ENCODE measurements around the gene CBFA2T2.
"Not testable (repeated sequence)": the region's sequence is repeated elsewhere in the genome, so short reads cannot be mapped to it uniquely, and the experiment has no call there.

The CBFA2T2 gene

DNA sequence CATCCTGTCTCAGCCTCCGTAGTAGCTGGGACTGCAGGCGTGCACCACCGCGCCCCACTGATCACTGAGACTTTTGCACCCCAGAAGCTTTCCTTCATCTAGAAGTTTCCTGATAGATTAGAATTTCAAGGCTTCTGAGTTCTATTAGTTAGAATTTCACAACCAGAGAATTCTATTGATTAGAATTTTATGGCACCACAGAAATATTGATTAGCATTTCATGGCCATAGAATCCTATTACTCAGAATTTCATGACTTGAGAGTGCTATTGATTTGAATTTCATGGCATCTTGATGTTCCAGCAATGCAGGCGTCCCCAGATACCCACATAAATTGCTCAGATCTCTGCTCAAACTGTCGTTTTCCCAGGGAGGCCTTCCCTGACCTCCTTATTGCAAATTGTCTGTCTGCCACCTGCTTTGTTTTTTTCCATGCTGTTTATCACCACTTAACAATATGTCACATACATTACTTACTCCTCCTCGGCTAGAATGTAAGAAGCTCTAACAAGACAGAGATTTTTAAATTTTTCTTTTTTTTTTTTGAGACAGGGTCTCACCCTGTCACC is 16.9 kb upstream of the CBFA2T2 start:
- no peak for DNase-seq

GRCh38 chr20:33474097-33474873 is 15.6 kb upstream of the CBFA2T2 start:
- DNase-seq = no peak

- DNase-seq = no peak
Observed at GRCh38 chr20:33474963-33475362, 14.9 kb upstream of the CBFA2T2 start.

DNA sequence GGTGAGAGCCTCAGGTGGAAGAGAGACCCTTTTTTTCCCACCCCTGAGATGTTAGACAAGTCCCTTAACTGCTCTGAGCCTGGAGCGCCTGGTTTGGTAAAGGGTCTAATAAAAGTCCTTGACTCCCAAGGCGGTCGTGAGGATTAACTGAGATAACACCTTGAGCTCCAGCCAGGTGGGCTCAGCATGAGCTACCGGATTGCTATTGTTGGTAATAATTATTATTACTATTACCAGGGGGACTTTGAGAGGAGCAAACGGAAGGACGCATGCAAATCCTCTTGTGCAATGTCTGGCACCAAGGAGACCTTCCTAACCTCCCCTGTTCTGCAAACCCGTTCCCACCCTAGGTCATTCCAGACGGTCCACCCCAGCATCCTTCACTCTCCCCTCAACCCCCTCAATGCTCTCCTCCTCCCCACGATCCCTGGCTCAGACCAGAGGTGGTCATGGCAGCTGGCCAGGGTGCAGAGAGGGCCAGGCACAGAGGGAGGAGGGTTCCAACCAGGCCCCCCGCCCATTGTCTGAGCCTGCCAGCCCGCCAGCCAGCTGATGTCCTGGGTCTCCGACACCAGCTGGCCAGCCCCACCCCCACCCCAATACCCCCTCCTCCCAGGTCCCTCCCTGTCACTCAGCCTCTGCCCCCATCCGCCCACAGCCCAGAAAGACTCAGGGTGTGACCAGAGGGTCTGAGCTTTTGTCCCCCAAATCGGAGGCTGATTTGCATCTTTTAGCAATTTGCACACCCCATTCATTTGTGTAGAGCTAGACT is 14.3 kb upstream of the CBFA2T2 start:
- DNase-seq = no peak

GRCh38 chr20:33477386-33478234 is 12.3 kb upstream of the CBFA2T2 start:
- DNase-seq = no peak

GRCh38 chr20:33480048-33480447 is 9.8 kb upstream of the CBFA2T2 start:
- DNase-seq = no peak

GRCh38 chr20:33481431-33481941 is 8.4 kb upstream of the CBFA2T2 start:
- no peak for DNase-seq

DNA sequence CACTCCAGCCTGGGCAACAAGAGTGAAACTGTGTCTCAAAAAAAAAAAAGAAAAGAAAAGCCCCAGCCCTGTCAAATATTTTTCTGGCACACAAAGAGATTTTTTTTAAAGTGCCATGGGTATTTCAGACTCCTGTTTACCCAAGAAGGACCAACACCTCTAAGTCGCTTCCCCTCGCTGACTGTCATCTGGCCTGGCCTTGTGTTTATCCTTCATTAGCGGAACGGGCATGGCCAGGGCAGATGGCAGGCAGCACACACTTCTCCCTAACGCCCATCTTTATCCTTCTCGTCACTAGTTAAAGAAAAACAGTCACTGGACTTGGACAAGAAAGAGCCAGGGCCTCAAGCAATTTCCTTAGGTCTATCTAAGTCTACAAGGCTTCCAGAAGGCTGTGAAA is 7.3 kb upstream of the CBFA2T2 start:
- no peak for DNase-seq

DNA sequence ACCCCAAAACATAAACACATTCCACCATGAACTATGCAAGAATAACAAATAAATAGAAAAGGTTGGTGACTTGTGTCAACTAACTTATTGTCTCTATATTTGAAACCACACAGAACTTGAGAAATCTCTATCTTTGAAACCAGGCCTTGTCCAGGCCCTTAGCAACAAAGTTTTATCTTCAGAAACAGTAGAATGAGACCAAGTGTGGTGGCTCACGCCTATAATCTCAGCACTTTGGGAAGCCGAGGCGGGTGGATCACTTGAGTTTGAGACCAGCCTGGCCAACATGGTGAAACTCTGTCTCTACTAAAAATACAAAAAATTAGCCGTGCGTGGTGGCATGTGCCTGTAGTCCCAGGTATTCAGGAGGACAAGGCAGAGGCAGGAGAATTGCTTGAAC is 6.7 kb upstream of the CBFA2T2 start:
- not testable (repeated sequence) for DNase-seq

- no peak for DNase-seq
Observed at GRCh38 chr20:33488201-33488600, 1.7 kb upstream of the CBFA2T2 start.

DNA sequence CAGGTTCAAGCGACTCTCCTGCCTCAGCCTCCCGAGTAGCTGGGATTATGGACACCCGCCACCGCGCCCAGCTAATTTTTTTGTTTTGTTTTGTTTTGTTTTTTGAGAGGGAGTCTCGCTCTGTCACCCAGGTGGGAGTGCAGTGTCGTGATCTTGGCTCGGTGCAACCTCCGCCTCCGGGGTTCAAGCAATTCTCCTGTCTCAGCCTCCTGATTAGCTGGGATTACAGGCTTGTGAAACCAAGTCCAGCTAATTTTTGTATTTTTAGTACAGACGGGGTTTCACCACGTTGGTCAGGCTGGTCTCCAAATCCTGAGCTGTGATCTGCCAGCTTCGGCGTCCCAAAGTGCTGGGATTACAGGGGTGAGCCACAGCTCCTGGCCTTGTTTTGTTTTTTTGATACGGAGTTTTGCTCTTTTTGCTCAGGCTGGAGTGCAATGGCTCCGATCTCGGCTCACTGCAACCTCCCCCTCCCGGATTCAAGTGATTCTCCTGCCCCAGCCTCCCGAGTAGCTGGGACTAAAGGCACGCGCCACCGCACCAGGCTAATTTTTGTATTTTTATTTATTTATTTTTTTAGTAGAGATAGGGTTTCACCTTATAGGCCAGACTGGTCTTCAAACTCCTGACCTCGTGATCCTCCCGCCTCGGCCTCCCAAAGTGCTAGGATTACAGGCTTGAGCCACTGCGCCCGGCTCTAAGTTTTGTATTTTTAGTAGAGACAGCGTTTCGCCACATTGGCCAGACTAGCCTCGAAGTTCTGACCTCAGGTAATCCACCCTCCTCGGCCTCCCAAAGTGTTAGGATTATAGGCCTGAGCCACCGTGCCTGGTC is 1.0 kb upstream of the CBFA2T2 start:
- DNase-seq = not testable (repeated sequence)

- peak; percentile 94 for DNase-seq
Observed at GRCh38 chr20:33489495-33490022, 337 bp upstream of the CBFA2T2 start.

GRCh38 chr20:33490934-33491656 is 1.2 kb downstream of the CBFA2T2 start:
- DNase-seq = no peak

DNA sequence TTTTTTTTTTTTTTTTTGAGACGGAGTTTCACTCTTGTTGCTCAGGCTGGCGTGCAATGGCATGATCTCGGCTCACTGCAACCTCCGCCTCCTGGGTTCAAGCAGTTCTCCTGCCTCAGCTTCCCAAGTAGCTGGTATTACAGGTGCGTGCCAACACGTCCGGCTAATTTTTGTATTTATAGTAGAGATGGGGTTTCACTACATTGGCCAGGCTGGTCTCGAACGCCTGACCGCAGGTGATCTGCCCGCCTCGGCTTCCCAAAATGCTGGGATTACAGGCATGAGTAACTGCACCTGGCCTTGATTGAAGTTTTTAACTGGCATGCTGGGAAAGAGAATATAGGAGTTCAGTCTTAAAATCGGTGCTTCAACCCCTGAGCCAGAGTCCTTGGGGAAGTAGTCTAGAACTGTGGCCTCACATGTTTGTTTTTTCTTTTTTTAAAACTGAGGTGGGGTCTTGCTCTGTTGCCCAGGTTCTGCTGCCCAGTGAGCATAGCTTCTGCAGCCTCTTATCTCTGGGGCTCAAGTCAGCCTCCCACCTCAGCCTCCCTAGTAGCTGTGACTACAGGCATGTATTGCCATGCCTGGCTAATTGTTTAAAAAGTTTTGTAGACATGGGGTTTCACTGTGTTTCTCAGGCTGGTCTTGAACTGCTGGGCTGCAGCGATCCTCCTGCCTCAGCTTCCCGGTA is 3.3 kb downstream of the CBFA2T2 start:
- DNase-seq = no peak

DNA sequence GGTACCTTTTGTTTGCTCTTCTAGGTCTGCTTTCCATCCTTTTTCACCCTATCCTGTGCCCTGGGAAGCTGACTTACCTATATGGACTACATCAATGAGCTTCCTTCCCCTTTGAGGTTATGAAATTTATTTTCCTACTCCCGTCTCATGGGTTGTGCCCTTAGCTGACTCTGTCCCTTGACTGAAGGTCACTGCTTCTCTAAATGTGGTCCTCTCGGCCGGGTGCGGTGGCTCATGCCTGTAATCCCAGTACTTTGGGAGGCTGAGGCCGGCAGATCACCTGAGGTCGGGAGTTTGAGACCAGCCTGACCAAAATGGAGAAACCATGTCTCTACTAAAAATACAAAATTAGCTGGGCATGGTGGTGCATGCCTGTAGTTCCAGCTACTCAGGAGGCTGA is 6.9 kb downstream of the CBFA2T2 start:
- not testable (repeated sequence) for DNase-seq

- DNase-seq = no peak
Observed at GRCh38 chr20:33499355-33499754, 9.5 kb downstream of the CBFA2T2 start.

- no peak for DNase-seq
Observed at GRCh38 chr20:33501000-33501399, 11.1 kb downstream of the CBFA2T2 start.

DNA sequence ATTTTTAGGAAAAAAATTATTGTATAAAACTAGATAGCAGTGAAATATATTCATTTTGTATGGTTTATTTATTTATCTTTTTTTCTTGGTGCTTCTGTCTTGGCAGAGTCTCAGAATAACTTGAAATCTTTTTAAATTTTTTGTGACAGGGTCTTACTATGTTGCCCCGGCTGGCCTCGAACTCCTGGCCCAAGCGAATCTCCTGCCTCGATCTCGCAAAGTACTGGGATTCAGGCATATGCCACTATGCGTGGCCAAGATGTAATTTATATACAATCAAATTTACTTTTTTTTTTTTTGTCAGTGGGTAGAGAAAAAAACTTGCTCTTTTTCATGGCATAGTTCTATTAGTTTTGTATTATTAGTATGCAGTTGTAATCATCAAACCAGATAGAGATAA is 13.7 kb downstream of the CBFA2T2 start:
- no peak for DNase-seq

- no peak for DNase-seq
Observed at GRCh38 chr20:33506576-33506975, 16.7 kb downstream of the CBFA2T2 start.

GRCh38 chr20:33507461-33507860 is 17.6 kb downstream of the CBFA2T2 start:
- DNase-seq = no peak
